Uterus (tissue), 4 donors: ENCODE measurements around the gene DGKD. TPM values are rescaled to one million over a fixed set of nuclear protein-coding genes. Genes with fewer than 3 reads are reported as not detected.
"Not testable (repeated sequence)": the region's sequence is repeated elsewhere in the genome, so short reads cannot be mapped to it uniquely, and the experiment has no call there.

Experiments used
- DNase-seq, 2 donors: peaks; one replicate each; pipeline ENCODE4 v3.0.0-alpha.2; 2019 to 2020
- H3K27ac ChIP-seq, 2 donors: fragments of 200-600 bp; sonication (generic); 1 replicate in 1 of 2; 2 replicates in 1 of 2; pipeline ENCODE4 v1.5.1; 2016 to 2018
- H3K27me3 ChIP-seq, 2 donors: fragments of 200-600 bp; sonication (generic); one replicate each; pipeline ENCODE4 v1.5.1; 2018 to 2019; ENCODE audit warnings: control low read depth in 1 of 2
- H3K36me3 ChIP-seq, 2 donors: fragments of 200-600 bp; sonication (generic); one replicate each; pipeline ENCODE4 v1.5.1; 2019; ENCODE audit warnings: control low read depth in 1 of 2
- H3K4me1 ChIP-seq, 2 donors: fragments of 200-600 bp; sonication (generic); one replicate each; pipeline ENCODE4 v1.5.1; 2018 to 2019; ENCODE audit warnings: control low read depth in 1 of 2
- H3K4me3 ChIP-seq, 2 donors: fragments of 200-600 bp; sonication (generic); 1 replicate in 1 of 2; 2 replicates in 1 of 2; pipeline ENCODE4 v1.5.1; 2018 to 2019; ENCODE audit warnings: mild to moderate bottlenecking in 1 of 2
- H3K9me3 ChIP-seq, 2 donors: fragments of 200-600 bp; sonication (generic); one replicate each; pipeline ENCODE4 v1.5.1; 2019; ENCODE audit warnings: control low read depth in 1 of 2
- POLR2A ChIP-seq, 2 donors: fragments of 450-650 bp; IDR thresholded peaks; one replicate each; pipeline ENCODE4 v1.6.1; 2016; ENCODE audit warnings: antibody characterized with exemption in 2 of 2, mild to moderate bottlenecking in 1 of 2, moderate library complexity in 1 of 2
- intact Hi-C: fragments of 100-400 bp; cut with DNase I; formaldehyde crosslinking; loops from one replicate; pipeline ENCODE4 v1.15.1; 2023; ENCODE audit warnings: low total_unique reads
- total RNA-seq, 4 donors: library from RNA; depleted of rRNA in 3 of 4; stranded (reverse); fragments of >200 nt in 3 of 4; gene quantifications; one replicate each; pipeline versions ENCODE4 v1.1.0 to v1.2.4, GENCODE V29; 2014 to 2023
- TF ChIP-seq, protein P1 (sequence below), 4 experiments: fragments of 200-600 bp in 2 of 4; fragments of 450-650 bp in 2 of 4; sonication (generic) in 2 of 4; IDR thresholded peaks; one replicate each; pipeline ENCODE4 v1.5.1; 2016 to 2019; ENCODE audit warnings: antibody characterized with exemption in 4 of 4, mild to moderate bottlenecking in 2 of 4, moderate library complexity in 1 of 4
- donor health status: DM: yes; HTN: yes; CAD: no.

The DGKD gene
- total RNA-seq, 4 donors from 2014 or later = 5.0 to 46.1 (median 28.0) TPM

DNA sequence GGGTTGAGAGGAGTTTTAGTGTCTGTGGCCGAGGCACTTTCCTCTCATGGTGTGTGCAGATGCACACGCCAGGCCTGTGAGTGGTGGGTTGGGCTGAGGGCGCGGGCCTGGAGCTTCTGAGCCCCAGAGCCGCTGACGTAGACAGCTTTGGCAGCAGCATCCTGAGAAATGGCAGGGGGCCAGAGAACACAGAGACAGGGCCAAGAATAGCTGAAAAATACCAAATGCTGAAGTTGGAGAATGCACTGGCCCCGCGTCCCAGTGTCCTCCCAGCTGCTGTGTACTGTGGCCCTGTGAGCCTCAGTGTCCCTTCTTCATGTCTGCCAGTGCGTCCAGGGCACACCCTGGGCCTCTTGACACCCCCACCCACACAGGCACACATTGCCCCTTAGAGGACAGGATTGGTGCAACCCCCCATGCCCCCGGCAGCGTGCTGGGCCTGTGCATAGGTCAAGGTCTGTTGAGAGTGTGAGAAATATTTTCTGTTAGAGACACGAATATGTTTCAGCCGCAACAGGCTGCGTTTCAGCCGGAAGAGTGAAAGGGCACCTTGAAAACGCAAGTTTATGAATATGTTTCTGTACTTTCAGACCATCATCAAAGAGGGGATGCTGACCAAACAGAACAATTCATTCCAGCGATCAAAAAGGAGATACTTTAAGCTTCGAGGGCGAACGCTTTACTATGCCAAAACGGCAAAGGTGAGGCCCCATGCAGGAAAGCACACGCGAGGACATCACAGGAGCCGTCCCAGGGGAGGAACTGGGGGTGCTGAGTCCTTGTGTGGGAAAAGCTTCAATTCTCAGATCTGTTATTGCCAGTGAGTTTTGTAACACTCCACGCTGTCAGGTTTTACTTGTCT is 33.6 kb downstream of the DGKD start:
- DNase-seq = peak; percentile 94 to 96
- peaks cover 0 to 15% of the 10 kb centered on the region in 2 donors for H3K4me1 ChIP-seq
- peak overlapping the region; percentile 6 to 15 for H3K4me3 ChIP-seq
- TF ChIP-seq, protein P1, sequence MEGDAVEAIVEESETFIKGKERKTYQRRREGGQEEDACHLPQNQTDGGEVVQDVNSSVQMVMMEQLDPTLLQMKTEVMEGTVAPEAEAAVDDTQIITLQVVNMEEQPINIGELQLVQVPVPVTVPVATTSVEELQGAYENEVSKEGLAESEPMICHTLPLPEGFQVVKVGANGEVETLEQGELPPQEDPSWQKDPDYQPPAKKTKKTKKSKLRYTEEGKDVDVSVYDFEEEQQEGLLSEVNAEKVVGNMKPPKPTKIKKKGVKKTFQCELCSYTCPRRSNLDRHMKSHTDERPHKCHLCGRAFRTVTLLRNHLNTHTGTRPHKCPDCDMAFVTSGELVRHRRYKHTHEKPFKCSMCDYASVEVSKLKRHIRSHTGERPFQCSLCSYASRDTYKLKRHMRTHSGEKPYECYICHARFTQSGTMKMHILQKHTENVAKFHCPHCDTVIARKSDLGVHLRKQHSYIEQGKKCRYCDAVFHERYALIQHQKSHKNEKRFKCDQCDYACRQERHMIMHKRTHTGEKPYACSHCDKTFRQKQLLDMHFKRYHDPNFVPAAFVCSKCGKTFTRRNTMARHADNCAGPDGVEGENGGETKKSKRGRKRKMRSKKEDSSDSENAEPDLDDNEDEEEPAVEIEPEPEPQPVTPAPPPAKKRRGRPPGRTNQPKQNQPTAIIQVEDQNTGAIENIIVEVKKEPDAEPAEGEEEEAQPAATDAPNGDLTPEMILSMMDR (IDR thresholded peaks at IDR 0.05) = no peak
- TF ChIP-seq POLR2A (IDR thresholded peaks at IDR 0.05) = peak in 1 of 2 donors; percentile 39
- intact Hi-C loops = no loop called here
- peak overlapping the region; percentile 85 to 89 for H3K27ac ChIP-seq
- H3K36me3 ChIP-seq = no peaks in the 10 kb centered on the region
- no peaks in the 10 kb centered on the region for H3K9me3 ChIP-seq
- H3K27me3 ChIP-seq = no peaks in the 10 kb centered on the region

DNA sequence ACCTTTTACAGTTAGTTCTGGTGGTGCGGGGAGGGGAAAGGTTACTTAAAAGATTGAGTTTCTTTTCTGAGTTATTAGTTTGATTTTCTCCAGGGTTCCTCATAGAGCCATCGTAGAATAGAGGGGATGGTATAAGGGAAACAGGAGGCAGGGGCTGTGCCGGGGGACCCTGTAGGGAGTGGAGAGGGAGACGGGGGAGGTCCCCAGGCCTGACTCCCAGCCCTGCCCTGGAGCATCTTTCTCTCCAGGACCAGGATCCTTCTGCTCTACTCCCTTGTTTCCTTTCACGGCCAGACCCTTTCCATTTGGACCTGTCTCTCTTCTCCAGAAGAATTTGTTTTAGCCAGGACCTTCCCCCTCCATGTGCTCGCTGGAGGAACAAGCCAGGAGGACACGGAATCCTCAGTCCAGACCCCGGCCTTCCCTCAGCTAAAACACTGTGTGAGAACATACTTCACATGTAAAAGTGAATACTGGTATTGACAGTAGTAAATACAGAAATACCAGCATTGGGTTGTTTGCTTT is 35.4 kb downstream of the DGKD start:
- no peak overlapping the region for H3K4me3 ChIP-seq
- TF ChIP-seq, protein P1 (IDR thresholded peaks at IDR 0.05) = no peak
- no peak for TF ChIP-seq POLR2A (IDR thresholded peaks at IDR 0.05)
- H3K36me3 ChIP-seq = no peaks in the 10 kb centered on the region
- peak overlapping the region; percentile 85 to 89 for H3K27ac ChIP-seq
- DNase-seq = no peak
- intact Hi-C loops = no loop called here
- H3K9me3 ChIP-seq = no peaks in the 10 kb centered on the region
- no peaks in the 10 kb centered on the region for H3K27me3 ChIP-seq
- peaks cover 0 to 15% of the 10 kb centered on the region in 2 donors for H3K4me1 ChIP-seq

DNA sequence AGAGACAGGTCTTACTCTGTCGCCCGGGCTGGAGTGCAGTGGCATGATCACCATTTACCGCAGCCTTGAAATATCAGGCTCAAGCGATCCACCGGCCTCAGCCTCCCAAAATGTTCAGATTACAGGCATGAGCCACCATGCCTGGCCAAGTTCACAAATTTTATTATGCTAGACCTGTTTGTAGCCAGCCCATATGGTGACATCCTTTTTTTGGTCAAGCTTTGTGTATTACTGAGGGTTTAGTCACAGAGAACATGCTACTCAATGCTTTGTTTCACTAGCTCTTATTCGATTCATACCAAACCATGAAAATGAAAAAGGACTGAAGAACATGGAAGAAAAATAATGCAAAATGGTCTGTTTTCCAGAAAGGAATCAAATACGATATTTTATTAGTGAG is 41.4 kb downstream of the DGKD start:
- TF ChIP-seq, protein P1 (IDR thresholded peaks at IDR 0.05) = no peak
- no peak for TF ChIP-seq POLR2A (IDR thresholded peaks at IDR 0.05)
- H3K4me1 ChIP-seq = no peaks in the 10 kb centered on the region
- H3K4me3 ChIP-seq = no peak overlapping the region
- H3K27me3 ChIP-seq = no peaks in the 10 kb centered on the region
- intact Hi-C loops = no loop called here
- H3K9me3 ChIP-seq = no peaks in the 10 kb centered on the region
- DNase-seq = no peak
- H3K36me3 ChIP-seq = no peaks in the 10 kb centered on the region
- H3K27ac ChIP-seq = no peak overlapping the region

DNA sequence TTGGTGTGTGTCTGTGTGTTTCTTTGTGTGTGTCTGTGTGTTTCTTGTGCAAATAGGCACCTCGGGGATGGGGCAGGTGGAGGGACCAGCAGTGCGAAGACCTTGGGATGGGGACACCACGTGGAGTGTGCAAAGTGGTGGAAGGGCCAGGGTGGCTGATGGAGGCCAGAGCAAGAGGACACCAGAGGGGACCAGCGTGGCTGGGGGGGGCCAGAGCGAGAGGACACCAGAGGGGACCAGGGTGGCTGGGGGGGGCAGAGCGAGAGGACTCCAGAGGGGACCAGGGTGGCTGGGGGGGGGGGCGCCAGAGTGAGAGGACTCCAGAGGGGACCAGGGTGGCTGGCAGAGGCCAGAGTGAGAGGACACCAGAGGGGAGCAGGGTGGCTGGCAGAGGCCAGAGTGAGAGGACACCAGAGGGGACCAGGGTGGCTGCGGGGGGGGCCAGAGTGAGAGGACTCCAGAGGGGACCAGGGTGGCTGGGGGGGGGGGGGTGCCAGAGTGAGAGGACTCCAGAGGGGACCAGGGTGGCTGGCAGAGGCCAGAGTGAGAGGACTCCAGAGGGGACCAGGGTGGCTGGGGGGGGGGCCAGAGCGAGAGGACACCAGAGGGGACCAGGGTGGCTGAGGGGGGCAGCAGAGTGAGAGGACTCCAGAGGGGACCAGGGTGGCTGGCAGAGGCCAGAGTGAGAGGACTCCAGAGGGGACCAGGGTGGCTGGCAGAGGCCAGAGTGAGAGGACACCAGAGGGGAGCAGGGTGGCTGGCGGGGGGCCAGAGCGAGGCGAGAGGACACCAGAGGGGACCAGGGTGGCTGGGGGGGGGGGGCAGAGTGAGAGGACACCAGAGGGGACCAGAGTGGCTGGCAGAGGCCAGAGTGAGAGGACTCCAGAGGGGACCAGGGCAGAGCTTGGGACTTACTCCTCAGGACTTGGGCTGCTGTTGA is 42.7 kb downstream of the DGKD start:
- H3K36me3 ChIP-seq, H3K4me1 ChIP-seq, DNase-seq, H3K4me3 ChIP-seq, H3K27me3 ChIP-seq, H3K27ac ChIP-seq, intact Hi-C loops, H3K9me3 ChIP-seq: not testable (repeated sequence)

DNA sequence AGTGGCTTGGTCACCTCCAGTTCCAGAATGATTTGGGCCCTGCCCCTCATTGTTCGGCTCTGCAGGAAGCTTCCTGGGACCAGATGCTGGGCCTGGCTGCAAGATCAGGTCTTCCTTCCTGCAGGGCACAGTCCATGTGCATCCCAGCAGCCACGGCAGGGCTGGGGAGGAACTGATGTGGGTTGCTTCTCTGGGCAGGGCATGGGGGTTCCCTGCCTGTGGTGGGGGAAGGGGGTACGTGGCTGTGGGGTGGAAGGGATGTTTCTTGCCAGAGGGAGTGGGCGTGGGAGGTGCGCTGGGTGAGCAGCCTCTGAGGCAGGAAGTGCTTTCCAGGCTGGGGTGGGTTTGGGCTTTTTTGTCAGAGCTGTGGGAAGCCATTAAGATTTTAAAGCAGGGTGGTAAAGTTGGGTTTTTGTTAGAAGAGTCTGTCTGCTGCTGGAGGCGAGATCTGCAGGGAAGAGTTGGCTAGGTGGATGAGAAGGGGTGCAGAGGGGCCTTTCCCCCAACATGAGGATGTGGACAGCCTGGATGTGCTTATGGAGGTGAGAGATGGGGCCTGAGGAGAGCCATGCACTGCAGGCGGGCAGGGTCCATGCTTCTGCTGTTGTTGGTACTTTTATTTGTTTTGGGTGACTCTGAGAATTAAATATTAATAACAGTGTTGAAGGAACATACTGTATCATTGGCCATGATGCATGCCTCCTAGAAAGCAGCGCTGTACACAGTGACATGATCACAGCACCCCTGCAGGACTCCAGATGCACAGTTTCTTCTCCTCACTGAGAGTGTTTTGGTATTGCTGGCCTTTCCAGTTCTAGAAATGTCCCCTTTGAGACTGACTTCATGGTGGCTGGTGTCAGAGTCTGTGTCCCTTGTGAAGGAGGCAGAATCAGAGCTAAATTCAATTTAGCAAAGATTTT is 45.3 kb downstream of the DGKD start:
- H3K27ac ChIP-seq = no peak overlapping the region
- no peaks in the 10 kb centered on the region for H3K9me3 ChIP-seq
- H3K4me3 ChIP-seq = no peak overlapping the region
- H3K4me1 ChIP-seq = no peaks in the 10 kb centered on the region
- H3K36me3 ChIP-seq = no peaks in the 10 kb centered on the region
- no peaks in the 10 kb centered on the region for H3K27me3 ChIP-seq
- no peak for TF ChIP-seq POLR2A (IDR thresholded peaks at IDR 0.05)
- TF ChIP-seq, protein P1 (IDR thresholded peaks at IDR 0.05) = no peak
- no peak for DNase-seq
- intact Hi-C loops = no loop called here
